MCF 10A (cell line): ENCODE measurements around the gene DAGLA. TPM values are rescaled to one million over a fixed set of nuclear protein-coding genes. Genes with fewer than 3 reads are reported as not detected.

Experiments
- BruUV-seq: library from RNA; stranded (reverse); fragments of 400-500 nt; replicated peaks from 2 replicates; lab custom pipeline; 2021; lab: Mats Ljungman, UMichigan
- CTCF ChIA-PET: fragments of 300-600 bp; sonication (Branson Sonifier 250); formaldehyde crosslinking; extraction: SDS; loops from one replicate; lab custom pipeline; 2021; ENCODE audit warnings: antibody characterized with exemption, inconsistent platforms; lab: Yijun Ruan, JAX
- POLR2A ChIA-PET: fragments of 300-600, 350-650 bp; sonication (Branson Sonifier 250); formaldehyde crosslinking; extraction: SDS; loops from one replicate; lab custom pipeline; 2020; ENCODE audit warnings: antibody characterized with exemption, inconsistent platforms; lab: Yijun Ruan, JAX
- DNase-seq: peaks from one replicate; pipeline ENCODE4 v3.0.0-alpha.2; 2018; ENCODE audit not compliant: unreplicated experiment
- H3K27ac Mint-ChIP-seq: one replicate; pipeline ENCODE4 v1.8.0; 2022; ENCODE audit warnings: mild to moderate bottlenecking, low read depth, mixed read lengths; ENCODE audit not compliant: unreplicated experiment
- H3K27me3 Mint-ChIP-seq: one replicate; pipeline ENCODE4 v1.8.0; 2022; ENCODE audit warnings: mixed read lengths; ENCODE audit not compliant: insufficient read depth, unreplicated experiment
- H3K36me3 Mint-ChIP-seq: one replicate; pipeline ENCODE4 v1.8.0; 2022; ENCODE audit warnings: mild to moderate bottlenecking, moderate library complexity, mixed read lengths; ENCODE audit not compliant: insufficient read depth, unreplicated experiment
- H3K4me1 Mint-ChIP-seq: one replicate; pipeline ENCODE4 v1.8.0; 2022; ENCODE audit warnings: mixed read lengths; ENCODE audit not compliant: insufficient read depth, unreplicated experiment
- H3K4me3 Mint-ChIP-seq: one replicate; pipeline ENCODE4 v1.8.0; 2022; ENCODE audit warnings: mild to moderate bottlenecking, moderate library complexity, mixed read lengths; ENCODE audit not compliant: unreplicated experiment
- H3K9me3 Mint-ChIP-seq: one replicate; pipeline ENCODE4 v1.8.0; 2022; ENCODE audit warnings: mixed read lengths; ENCODE audit not compliant: unreplicated experiment
- intact Hi-C: fragments of 100-400 bp; cut with micrococcal nuclease; formaldehyde crosslinking; loops from 2 replicates; pipeline ENCODE4 v1.14.1; 2022
- total RNA-seq: library from RNA; stranded (reverse); gene quantifications from 2 replicates; pipeline ENCODE4 v1.2.3, GENCODE V29; 2022
- TF ChIP-seq, protein P1 (sequence below): fragments of 200-600 bp; IDR thresholded peaks from one replicate; pipeline ENCODE4 v1.8.0; 2022; ENCODE audit warnings: antibody characterized with exemption, mild to moderate bottlenecking; ENCODE audit not compliant: unreplicated experiment

DAGLA gene
- total RNA-seq, 1 experiment from 2014 or later = 1.5 TPM

DNA sequence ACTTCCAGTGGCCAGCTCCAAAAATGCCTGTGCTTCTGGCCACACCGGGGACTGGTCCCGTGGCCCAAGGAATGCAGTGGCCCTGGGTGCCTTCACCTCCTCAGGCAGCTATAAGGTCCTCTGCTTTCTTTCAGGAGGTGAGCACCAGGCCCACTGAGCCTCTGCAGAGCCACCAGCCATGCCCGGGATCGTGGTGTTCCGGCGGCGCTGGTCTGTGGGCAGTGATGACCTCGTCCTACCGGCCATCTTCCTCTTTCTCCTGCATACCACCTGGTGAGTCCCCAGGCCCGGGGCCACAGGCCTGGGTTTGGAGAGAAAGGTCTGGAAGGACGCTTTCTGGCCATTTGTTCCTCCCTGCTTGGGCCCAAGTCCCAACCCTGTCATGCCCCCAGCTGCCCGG lies 39.8 kb downstream of the DAGLA start:
- Mint-ChIP-seq H3K36me3 (no peaks in the 10 kb centered on the region), H3K27ac (no peak overlapping the region), H3K9me3 (no peaks in the 10 kb centered on the region), H3K4me3 (no peak overlapping the region), H3K4me1 (no peaks in the 10 kb centered on the region), H3K27me3 (peaks cover 17% of the 10 kb centered on the region)
- intact Hi-C loops = no loop called here
- ChIA-PET POLR2A (no interaction called here), CTCF (interaction anchor here (1.1 to 2.1 kb wide), 2 partner anchors 13 to 16 kb away, joined by 3 to 8 read pairs; no protein-coding TSS in a partner anchor)
- no TSS peak for BruUV-seq
- TF ChIP-seq, protein P1, sequence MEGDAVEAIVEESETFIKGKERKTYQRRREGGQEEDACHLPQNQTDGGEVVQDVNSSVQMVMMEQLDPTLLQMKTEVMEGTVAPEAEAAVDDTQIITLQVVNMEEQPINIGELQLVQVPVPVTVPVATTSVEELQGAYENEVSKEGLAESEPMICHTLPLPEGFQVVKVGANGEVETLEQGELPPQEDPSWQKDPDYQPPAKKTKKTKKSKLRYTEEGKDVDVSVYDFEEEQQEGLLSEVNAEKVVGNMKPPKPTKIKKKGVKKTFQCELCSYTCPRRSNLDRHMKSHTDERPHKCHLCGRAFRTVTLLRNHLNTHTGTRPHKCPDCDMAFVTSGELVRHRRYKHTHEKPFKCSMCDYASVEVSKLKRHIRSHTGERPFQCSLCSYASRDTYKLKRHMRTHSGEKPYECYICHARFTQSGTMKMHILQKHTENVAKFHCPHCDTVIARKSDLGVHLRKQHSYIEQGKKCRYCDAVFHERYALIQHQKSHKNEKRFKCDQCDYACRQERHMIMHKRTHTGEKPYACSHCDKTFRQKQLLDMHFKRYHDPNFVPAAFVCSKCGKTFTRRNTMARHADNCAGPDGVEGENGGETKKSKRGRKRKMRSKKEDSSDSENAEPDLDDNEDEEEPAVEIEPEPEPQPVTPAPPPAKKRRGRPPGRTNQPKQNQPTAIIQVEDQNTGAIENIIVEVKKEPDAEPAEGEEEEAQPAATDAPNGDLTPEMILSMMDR = no peak
- no peak for DNase-seq

DNA sequence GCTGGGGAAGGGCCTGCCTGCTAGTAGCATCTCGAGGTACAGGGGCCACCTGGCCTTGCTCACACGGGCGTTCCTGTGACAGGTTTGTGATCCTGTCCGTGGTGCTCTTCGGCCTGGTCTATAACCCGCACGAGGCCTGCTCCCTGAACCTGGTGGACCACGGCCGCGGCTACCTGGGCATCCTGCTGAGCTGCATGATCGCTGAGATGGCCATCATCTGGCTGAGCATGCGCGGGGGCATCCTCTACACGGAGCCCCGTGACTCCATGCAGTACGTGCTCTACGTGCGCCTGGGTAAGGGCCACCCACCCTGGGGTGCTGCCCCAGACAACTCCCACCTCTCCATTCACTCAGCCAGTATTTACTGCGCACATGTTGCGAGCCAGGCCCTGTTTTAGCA lies 40.4 kb downstream of the DAGLA start:
- intact Hi-C loops = no loop called here
- no peaks in the 10 kb centered on the region for H3K4me1 Mint-ChIP-seq
- DNase-seq = no peak
- no peaks in the 10 kb centered on the region for H3K9me3 Mint-ChIP-seq
- CTCF ChIA-PET = interaction anchor here (1.0 to 2.1 kb wide), 3 partner anchors 13 to 82 kb away, joined by 3 to 6 read pairs (median 3); no protein-coding TSS in a partner anchor
- TF ChIP-seq, protein P1 = no peak
- BruUV-seq = no TSS peak
- no peak overlapping the region for H3K27ac Mint-ChIP-seq
- no peaks in the 10 kb centered on the region for H3K36me3 Mint-ChIP-seq
- peaks cover 12% of the 10 kb centered on the region for H3K27me3 Mint-ChIP-seq
- POLR2A ChIA-PET = no interaction called here
- H3K4me3 Mint-ChIP-seq = no peak overlapping the region

GRCh38 chr11:61724437-61724836 lies 44.2 kb downstream of the DAGLA start:
- no peaks in the 10 kb centered on the region for H3K27me3 Mint-ChIP-seq
- ChIA-PET POLR2A (no interaction called here), CTCF (interaction anchor here (0.6 to 1.9 kb wide), 5 partner anchors 9 to 63 kb away, joined by 3 to 20 read pairs (median 5); no protein-coding TSS in a partner anchor)
- H3K36me3 Mint-ChIP-seq = no peaks in the 10 kb centered on the region
- H3K4me3 Mint-ChIP-seq = no peak overlapping the region
- no TSS peak for BruUV-seq
- H3K27ac Mint-ChIP-seq = no peak overlapping the region
- H3K9me3 Mint-ChIP-seq = no peaks in the 10 kb centered on the region
- TF ChIP-seq, protein P1 = no peak
- H3K4me1 Mint-ChIP-seq = peaks cover 14% of the 10 kb centered on the region
- intact Hi-C loops = no loop called here
- DNase-seq = no peak

DNA sequence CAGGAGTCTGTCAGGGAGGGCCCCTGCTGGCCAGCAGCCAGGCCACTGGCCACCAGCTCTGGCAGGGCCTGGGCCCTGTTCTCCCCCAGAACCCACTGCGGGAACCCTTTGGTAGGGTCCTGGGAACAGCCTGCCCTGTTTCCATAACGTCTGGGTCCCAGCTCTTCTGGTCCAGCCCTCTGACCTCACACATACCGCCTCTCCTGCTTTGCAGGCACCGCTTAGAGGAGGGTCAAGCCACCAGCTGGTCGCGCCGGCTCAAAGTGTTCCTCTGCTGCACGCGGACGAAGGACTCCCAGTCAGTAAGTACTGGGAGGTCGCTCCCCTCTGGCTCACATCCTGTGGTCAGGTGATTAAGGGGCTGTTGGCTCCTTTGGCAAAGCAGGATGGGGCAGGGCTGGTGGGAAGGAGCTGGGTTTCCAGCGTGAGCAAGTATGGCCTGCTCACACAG lies 45.6 kb downstream of the DAGLA start:
- no TSS peak for BruUV-seq
- TF ChIP-seq, protein P1 = no peak
- intact Hi-C loops = no loop called here
- POLR2A ChIA-PET = no interaction called here
- Mint-ChIP-seq H3K4me1 (peaks cover 21% of the 10 kb centered on the region), H3K9me3 (no peaks in the 10 kb centered on the region), H3K27ac (no peak overlapping the region), H3K36me3 (no peaks in the 10 kb centered on the region), H3K4me3 (no peak overlapping the region), H3K27me3 (no peaks in the 10 kb centered on the region)
- no peak for DNase-seq
- CTCF ChIA-PET = interaction anchor here (0.9 to 1.7 kb wide), 4 partner anchors 21 to 96 kb away, joined by 3 to 5 read pairs (median 4); no protein-coding TSS in a partner anchor
